Measurements from ENCODE around the gene PELI2.

The PELI2 gene

GRCh38 chr14:56349960-56350359 is 231.7 kb downstream of the PELI2 start:
- Histone ChIP-seq H3F3A (ENCODE audit: insufficient read depth) (no peaks in the 10 kb centered on the region), H3K27me3 (ENCODE audit: low read length) (no peaks in the 10 kb centered on the region), H3K27ac (ENCODE audit: low read depth, low read length) (no peak overlapping the region), H3K9ac (ENCODE audit: low read length) (no peak overlapping the region), H4K20me1 (ENCODE audit: low read depth, low read length) (no peaks in the 10 kb centered on the region), H2AFZ (ENCODE audit: low read depth, low read length, severe bottlenecking) (no peak overlapping the region), H3K4me2 (ENCODE audit: low read depth, low read length, poor library complexity, severe bottlenecking) (no peak overlapping the region), H3K9me3 (ENCODE audit: insufficient read depth, low read length) (no peaks in the 10 kb centered on the region), H3K4me3 (ENCODE audit: insufficient read depth, low read length, poor library complexity, severe bottlenecking) (no peak overlapping the region), H3K79me2 (ENCODE audit: insufficient read depth, low read length) (no peaks in the 10 kb centered on the region), H3K36me3 (ENCODE audit: low read length) (no peaks in the 10 kb centered on the region), H3K9me2 (replicated peaks; ENCODE audit: insufficient read depth, low read length) (no peaks in the 10 kb centered on the region)
- TF ChIP-seq EZH2phosphoT487 (conservative IDR thresholded peaks at IDR 0.05; ENCODE audit: low read length) (no peak), CTCF (IDR thresholded peaks at IDR 0.05; ENCODE audit: insufficient read depth, low read length, poor library complexity, severe bottlenecking) (no peak)

All from SU-DHL-6 (cell line).